ENCODE results near the gene MRPL51.

DNA sequence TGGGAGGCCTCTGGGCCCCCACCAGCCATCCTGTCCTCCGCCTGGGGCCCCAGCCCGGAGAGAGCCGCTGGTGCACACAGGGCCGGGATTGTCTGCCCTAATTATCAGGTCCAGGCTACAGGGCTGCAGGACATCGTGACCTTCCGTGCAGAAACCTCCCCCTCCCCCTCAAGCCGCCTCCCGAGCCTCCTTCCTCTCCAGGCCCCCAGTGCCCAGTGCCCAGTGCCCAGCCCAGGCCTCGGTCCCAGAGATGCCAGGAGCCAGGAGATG lies 40.5 kb upstream of the MRPL51 start:
- TF ChIP-seq, protein P1, sequence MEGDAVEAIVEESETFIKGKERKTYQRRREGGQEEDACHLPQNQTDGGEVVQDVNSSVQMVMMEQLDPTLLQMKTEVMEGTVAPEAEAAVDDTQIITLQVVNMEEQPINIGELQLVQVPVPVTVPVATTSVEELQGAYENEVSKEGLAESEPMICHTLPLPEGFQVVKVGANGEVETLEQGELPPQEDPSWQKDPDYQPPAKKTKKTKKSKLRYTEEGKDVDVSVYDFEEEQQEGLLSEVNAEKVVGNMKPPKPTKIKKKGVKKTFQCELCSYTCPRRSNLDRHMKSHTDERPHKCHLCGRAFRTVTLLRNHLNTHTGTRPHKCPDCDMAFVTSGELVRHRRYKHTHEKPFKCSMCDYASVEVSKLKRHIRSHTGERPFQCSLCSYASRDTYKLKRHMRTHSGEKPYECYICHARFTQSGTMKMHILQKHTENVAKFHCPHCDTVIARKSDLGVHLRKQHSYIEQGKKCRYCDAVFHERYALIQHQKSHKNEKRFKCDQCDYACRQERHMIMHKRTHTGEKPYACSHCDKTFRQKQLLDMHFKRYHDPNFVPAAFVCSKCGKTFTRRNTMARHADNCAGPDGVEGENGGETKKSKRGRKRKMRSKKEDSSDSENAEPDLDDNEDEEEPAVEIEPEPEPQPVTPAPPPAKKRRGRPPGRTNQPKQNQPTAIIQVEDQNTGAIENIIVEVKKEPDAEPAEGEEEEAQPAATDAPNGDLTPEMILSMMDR (IDR thresholded peaks at IDR 0.05) = no peak
- TF ChIP-seq POLR2AphosphoS5 (IDR thresholded peaks at IDR 0.05) (peak in 1 of 3 donors; percentile 0), POLR2A (IDR thresholded peaks at IDR 0.05) (no peak)
